Activated CD4-positive, alpha-beta T cell treated with anti-CD3 and anti-CD28 coated beads, Interleukin-2, amount 50 U/mL, for 24 hours (primary cell): ENCODE data around the gene INPP5F.
"Not testable (repeated sequence)": the region's sequence is repeated elsewhere in the genome, so short reads cannot be mapped to it uniquely, and the experiment has no call there.

ENCODE experiments used
- DNase-seq, 2 donors: peaks; one replicate each; pipeline ENCODE4 v3.0.0-alpha.2; 2020; ENCODE audit warnings: low read depth in 1 of 2, low spot score in 1 of 2

The INPP5F gene

DNA sequence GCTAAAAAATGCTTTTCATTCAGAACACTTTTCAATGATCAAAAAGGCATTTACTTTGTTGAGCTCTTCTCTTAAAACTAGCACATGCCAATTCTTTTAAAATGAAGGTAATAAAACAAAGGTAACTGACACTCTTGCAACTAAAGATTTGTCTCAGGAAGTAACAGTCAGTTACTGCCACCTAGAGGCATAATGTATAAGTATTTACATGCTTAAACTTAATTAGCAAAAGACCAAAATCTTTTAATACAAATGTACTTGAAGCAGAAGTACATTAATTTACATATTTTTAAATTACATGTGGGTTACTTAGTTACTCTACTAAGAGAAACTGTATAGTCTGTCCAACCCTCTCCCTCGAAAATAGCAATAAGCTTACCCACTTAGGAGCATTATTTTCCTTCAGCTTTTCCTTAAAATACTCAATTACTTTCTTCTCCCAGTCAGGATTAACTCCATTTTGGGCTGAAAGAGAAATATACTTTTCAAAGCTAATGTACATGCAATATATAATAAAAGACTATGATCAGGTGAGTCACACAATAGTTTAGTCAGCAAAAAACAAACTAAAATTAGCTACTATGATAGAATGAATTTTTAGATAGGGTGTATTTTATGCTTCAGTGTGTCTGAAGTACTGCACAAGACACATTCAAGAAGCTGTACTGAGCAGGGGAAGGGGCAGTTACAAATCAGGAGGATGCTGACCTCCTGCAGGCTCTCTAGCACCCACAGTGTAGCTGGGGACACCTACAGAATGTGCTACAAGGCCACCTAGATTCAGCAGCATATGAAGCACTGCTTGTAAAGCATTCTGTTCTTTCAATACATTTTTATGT, 133.8 kb downstream of the INPP5F start:
- no peak for DNase-seq

DNA sequence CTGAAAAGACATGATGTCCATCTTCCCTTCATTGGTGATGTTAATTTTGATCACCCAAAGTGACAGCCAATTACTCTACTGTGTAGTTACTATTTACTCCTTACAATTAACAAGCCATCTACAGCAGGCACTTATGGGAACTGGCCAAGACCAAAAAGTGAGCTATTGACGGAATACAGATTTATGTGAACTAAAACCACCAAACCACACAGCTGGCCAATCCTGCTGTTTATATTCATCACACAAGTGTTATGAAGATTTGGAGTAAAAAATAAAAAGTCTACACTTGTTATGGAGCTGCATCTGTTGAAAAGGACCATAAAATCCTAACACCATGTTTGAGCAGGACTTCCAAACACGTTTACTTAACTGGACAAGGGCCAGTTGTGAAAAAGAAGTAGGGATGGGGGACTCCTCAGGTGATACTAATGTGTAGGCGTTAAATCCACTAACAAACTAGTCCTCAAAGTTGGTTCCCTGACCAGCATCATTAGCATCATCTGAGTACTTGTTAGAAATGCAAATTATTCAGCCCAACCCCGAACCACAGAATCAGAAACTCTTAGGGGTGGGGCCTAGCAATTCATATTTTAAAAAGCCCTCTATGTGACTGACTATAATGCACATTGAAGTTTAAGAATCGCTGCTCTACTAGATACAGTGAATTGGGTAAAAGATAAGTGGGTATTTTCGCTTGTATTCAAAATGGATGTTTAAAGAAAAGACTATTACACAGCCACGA, 135.2 kb downstream of the INPP5F start:
- DNase-seq = no peak

DNA sequence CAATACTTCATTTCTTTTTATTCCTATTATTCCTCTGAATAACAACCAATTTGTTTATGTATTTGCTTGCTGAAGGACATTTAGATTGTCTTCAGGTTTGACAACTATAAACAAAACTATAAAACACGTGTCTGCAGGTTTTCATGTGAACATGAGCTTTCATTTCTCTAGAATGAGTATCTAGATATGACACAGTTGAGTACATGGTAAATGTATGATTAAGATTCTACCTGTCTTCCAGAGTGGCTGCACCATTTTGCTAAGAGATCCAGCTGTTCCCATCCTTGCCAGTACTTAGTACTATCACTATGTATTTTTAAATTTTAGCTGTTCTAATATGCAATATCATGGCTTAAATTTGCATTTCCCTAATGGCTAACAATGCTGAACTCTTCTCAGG, 136.7 kb downstream of the INPP5F start:
- no peak for DNase-seq

DNA sequence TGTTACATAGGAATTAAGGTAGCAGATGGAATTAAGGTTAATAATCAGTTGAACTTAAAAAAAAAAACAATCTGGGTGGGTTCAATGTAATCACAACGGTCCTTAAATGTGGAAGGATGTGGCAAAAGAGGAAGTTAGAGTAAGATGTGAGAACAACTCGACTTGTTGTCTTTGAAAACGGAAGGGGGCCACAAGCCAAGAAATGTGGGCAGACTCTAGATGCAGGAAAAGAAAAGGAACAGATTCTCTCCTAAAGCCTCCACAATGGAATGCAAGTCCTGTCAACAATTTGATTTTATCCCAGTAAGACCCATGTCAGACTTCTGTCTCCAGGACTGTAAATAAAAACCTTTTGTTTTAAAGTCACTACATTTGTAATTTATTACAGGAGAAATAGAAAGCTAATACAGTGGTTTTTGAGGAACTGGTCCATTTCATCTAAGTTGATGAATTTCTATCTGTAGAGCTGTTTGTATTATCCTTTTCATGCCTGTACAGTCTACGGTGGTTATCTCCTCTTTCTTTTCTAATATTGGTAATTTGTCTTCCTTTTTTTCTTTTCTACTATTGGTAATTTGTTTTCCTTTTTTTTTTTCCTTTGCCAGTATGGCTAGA, 138.2 kb downstream of the INPP5F start:
- no peak for DNase-seq

DNA sequence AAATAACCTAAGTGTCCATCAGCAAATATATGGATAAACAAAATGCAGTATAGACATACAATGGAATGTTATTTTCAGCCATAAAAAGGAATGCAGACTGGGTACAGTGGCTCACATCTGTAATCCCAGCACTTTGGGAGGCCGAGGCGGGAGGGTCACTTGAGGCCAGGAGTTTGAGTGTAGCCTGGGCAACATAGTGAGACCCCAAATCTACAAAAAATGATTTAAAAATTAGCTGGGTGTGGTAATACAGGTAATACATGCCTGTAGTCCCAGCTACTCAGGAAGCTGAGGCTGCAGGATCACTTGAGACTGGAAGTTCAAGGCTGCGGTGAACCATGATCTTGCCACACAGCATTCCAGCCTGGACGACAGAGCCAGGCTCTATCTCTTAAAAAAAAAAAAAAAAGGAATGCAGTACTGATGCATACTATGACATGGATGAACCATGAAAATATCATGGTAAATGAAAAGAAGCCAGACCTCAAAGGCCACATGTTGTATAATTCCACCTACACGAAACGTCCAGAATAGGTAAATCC, 139.9 kb downstream of the INPP5F start:
- DNase-seq = no peak

DNA sequence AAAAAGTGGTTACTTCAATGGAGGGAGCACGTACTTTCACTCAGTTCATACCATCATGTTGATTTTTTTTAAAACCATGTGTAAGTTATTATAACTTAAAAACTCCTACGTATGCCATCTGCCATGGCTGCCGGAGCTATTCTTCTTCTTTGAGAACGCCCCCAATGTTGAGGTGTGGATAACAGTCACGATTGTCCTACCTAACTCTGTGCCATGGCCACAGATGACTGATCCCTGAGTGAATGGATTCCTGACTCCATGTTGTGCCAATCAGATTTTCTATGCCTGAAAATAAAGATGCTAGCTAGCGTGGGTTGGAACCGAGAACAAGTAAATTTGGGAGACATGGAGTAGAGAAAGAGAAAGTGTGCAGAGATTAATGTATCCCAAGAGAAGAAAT, 141.5 kb downstream of the INPP5F start:
- DNase-seq = no peak

DNA sequence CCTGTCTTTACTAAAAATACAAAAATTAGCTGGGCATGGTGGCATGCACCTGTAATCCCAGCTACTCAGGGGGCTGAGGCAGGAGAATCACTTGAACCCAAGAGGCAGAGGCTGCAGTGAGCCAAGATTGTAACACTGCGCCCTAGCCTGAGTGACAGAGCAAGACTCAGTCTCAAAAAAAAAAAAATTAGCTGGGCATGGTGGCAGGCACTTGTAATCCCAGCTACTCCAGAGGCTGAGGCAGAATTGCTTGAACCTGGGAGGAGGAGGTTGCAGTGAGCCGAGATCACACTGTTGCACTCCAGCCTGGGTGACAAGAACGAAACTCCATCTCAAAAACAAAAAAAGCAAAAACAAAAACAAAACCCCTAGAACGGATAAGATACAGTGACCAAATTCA, 143.5 kb downstream of the INPP5F start:
- DNase-seq = not testable (repeated sequence)

DNA sequence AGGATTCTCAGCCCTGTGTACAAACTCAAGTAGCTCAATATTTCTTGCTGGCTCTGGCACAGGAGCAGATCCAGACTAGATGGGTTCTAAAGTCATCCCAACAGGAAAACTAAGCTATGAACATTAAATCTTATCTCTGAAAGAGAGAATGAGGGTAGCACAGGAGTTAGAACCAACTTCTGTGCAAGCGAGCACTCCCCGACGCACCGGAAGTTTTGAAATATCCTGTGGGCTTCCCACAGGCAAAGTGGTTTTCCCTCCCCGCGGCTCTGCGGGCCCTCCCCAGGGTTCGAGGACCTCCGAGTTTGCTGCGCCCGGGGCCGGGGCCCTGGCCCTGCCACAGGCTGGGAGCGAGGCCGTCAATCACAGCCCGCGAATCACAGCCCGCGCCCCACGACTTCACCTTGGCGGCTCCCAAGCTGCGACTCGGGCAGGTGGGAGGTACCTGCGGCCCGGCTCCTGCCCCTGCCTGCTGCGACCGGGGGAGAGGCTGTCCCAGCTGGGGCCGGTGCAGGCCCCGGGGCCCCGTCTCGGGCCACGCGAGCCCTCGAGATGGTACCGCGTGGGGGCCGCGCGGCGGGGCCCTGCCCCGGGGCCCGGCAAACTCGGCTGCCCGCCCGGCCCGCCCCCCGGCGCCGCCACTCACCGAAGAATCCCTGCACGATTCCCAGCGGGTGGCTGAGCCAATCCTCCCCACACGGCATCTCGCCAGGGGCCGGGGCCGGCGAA, 146.2 kb downstream of the INPP5F start:
- peak; percentile 38 to 42 for DNase-seq

DNA sequence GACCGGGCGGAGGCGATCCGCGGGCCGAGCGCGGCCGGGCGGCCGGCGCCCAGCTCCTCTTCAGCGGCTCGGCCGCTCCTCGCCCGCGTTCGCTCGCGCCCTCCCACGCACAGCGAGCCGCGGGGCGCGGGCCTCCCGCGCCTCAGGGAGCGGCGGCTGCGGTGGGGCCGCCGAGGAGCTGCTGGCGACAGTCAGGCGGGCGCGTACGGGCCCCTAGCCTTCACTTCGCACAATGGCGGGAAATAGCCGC, 146.7 kb downstream of the INPP5F start, which contains the start of gene MCMBP:
MCMBP (minus strand) TSS at position 234 of the 250 bp plus-strand sequence. CDS start 259 bp downstream, outside the sequence.
- no peak for DNase-seq

DNA sequence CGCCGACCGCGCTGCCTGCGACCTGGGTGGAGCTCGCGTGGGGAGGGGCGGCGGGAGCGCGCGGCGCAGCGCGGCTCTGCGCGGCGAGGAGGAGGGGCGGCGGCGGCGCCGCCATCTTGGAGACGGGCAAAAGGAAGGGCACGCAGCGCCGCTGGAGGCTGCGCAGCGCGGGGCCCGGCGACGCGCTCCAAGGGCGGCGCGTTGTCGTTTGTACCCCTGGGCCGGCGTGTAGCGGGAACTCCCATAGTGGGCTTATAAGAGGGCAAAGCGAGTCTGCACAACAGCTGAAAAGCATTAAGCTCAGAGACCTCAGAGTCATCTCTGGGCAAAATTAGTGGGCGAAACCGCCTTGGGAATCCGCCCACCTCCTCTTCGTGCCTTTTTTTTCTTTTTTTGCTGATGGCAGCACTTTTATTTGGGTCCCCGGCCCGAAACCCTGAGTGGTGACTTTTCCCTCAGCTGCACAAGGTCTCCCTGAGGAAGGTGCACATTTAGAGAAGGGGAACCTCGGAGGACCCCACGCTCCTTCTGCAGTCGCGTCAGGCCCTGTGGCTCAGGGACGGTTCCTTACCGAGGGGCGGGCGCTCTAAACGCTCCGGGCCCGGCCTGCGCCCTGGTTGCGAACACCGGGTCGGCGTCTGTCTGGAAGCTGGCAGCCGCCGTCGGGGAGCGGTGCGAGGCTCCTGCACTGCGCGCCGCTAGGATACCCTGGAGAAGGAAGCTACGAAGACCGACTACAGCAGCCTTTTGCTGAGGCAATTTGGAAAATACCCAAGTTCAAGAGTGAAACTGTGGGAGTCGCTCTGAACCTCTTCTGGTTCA, 147.2 kb downstream of the INPP5F start:
- peak; percentile 77 to 83 for DNase-seq

DNA sequence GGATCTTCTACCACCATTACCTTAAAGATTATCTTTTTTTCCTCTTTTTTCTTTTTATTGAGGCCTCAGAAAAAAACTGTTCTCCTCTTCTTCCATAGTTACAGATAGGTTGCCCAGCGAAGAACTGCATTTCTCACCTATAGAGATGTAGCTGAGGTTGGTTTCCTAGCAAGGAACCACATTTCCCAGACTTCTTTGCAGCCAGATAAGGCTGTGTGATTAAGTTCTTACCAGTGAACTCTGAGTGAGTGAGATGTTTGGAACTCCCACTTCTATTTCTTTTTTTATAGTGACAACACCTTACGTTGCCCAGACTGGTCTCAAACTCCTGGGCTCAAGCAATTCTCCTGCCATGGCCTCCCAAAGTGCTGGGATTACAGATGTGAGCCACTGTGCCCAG, 152.7 kb downstream of the INPP5F start:
- no peak for DNase-seq
